ENCODE measurements around the gene TM6SF1.
"Not testable (repeated sequence)": the region's sequence is repeated elsewhere in the genome, so short reads cannot be mapped to it uniquely, and the experiment has no call there.

TM6SF1 gene

DNA sequence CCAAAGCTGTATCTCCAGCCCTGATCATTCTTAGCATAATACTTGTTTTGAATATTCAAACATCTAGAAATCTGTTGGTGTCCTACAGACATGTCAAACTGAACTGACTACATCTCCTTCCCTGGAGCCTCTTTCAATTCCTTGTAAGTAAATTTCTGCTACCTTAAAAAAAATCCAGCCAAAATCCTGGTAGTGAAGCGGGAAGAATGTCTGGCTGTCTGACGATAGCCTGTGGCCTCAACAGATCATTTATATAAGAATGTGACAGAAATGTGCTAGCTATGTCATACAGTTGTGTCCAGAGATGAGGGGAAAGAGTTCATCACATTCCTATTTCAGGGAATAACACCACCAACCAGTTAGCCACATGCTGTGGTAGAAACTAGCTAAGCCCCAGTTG, 18.6 kb upstream of the TM6SF1 start:
- in situ Hi-C loops (cut with MboI; ENCODE audit: low pct_unique_long_range_greater_than_20kb, low sequenced_read_pairs, unreplicated experiment) = no loop called here
- DNase-seq (ENCODE audit: low spot score) = no peak
- TF ChIP-seq, protein P1, sequence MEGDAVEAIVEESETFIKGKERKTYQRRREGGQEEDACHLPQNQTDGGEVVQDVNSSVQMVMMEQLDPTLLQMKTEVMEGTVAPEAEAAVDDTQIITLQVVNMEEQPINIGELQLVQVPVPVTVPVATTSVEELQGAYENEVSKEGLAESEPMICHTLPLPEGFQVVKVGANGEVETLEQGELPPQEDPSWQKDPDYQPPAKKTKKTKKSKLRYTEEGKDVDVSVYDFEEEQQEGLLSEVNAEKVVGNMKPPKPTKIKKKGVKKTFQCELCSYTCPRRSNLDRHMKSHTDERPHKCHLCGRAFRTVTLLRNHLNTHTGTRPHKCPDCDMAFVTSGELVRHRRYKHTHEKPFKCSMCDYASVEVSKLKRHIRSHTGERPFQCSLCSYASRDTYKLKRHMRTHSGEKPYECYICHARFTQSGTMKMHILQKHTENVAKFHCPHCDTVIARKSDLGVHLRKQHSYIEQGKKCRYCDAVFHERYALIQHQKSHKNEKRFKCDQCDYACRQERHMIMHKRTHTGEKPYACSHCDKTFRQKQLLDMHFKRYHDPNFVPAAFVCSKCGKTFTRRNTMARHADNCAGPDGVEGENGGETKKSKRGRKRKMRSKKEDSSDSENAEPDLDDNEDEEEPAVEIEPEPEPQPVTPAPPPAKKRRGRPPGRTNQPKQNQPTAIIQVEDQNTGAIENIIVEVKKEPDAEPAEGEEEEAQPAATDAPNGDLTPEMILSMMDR (IDR thresholded peaks at IDR 0.05; ENCODE audit: extremely low read depth, insufficient read depth, missing control alignments) = no peak

DNA sequence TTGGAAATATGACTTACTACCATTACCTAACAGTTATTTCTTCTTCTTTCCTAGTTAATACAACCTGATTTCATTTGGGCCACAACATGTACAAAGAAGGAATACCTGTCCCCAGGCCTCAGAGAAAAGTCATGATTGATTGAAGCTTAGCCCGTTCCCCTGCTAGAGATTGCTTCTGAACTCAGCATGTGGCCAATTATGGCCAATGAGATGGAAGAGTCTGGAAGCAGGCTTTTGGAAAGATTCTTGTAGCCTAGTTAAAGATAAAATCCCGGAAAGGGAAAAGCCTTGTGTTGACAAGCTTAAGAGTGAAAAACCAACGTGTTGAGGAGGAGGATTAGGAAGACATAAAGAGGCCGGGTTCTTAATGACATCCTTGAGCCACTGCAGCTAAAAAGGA, 17.0 kb upstream of the TM6SF1 start:
- in situ Hi-C loops (cut with MboI; ENCODE audit: low pct_unique_long_range_greater_than_20kb, low sequenced_read_pairs, unreplicated experiment) = no loop called here

DNA sequence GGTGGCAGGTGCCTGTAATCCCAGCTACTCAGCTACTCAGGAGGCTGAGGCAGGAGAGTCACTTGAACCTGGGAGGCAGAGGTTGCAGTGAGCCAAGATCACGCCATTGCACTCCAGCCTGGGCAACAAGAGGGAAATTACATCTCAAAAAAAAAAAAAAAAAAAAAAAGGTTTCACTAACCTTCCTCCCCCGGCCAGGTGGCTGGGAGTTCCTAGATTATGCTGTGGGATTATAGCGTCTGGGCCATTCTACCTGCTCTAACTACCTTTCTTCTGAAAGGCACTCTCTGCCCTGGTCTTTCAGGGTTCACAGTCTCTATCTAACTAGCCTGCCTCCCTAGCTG, 15.5 kb upstream of the TM6SF1 start:
- DNase-seq (ENCODE audit: low spot score); in situ Hi-C loops (cut with MboI; ENCODE audit: low pct_unique_long_range_greater_than_20kb, low sequenced_read_pairs, unreplicated experiment): not testable (repeated sequence)

More for the DNA sequence above, 17.0 kb upstream of the TM6SF1 start:
- DNase-seq (ENCODE audit: low spot score) = no peak
- TF ChIP-seq, protein P1 (IDR thresholded peaks at IDR 0.05; ENCODE audit: extremely low read depth, insufficient read depth, missing control alignments) = no peak

DNA sequence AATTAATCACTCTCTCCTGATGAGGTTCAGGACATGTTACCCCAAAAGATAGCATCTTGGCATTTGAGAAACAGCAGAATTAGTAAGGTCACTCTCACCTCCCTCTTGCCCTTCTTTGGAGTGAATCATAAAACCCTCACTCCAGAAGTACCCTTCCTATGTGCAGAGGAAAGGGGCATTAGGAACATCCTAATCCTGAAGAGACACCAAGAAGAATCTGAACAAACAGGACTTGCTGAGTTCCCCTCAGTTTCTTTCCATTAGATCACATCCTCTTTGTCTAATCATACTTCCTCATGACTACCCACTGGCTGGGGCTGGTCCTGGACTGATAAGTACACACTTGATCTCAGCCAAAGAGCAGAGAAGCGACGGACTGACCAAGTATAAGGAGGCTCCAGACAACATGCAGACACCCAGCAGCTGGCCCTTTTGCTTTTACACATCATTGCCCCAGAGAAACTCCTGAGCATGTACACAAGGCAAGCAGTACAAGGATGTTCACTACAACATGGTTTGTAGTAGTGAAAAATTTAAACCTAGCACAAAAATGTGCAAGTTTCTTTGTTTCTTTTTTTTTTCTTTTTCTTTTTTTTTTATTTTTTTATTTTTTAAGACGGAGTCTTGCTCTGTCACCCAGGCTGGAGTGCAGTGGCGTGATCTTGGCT, 15.0 kb upstream of the TM6SF1 start:
- in situ Hi-C loops (cut with MboI; ENCODE audit: low pct_unique_long_range_greater_than_20kb, low sequenced_read_pairs, unreplicated experiment) = no loop called here
- peak; percentile 53 for DNase-seq (ENCODE audit: low spot score)
- TF ChIP-seq, protein P1 (IDR thresholded peaks at IDR 0.05; ENCODE audit: extremely low read depth, insufficient read depth, missing control alignments) = no peak

DNA sequence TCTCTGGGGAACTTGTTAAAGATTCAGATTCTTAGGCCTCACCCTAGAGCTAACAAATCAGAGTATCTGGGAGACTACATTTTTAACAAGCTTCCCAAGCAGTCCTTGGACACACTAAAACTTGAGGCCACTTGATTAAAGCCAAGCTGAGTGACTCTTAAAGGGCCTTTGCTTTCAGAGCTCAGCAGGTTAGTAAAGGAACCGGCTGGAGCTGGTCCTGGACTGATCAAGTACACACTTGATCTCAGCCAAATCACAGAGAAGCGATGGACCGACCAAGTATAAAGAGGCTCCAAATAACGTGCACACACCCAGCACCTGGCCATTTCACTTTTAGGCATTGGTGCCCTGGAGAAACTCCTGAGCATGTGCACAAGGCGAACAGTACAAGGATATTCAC, 12.9 kb upstream of the TM6SF1 start:
- no peak for DNase-seq (ENCODE audit: low spot score)
- in situ Hi-C loops (cut with MboI; ENCODE audit: low pct_unique_long_range_greater_than_20kb, low sequenced_read_pairs, unreplicated experiment) = no loop called here
- TF ChIP-seq, protein P1 (IDR thresholded peaks at IDR 0.05; ENCODE audit: extremely low read depth, insufficient read depth, missing control alignments) = no peak

DNA sequence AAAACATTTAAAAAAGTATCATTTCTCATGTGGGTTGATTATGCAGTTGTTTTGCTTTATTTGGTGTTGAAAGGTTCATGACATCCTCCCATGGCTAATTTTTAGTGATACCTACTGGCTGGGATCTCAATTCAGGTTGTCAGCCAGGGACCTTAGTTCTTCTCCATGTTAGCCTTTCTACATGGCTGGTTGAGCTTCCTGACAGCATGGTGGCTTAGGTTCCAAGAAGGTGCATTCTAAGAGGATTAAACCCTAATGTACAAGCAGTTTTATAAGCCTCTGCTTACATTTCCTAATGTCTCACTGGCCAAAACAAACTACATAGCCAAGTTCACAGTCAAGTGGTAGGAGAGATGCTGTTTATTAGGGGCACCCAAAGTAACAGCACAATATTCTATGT, 9.4 kb upstream of the TM6SF1 start:
- in situ Hi-C loops (cut with MboI; ENCODE audit: low pct_unique_long_range_greater_than_20kb, low sequenced_read_pairs, unreplicated experiment) = no loop called here
- TF ChIP-seq, protein P1 (IDR thresholded peaks at IDR 0.05; ENCODE audit: extremely low read depth, insufficient read depth, missing control alignments) = no peak

DNA sequence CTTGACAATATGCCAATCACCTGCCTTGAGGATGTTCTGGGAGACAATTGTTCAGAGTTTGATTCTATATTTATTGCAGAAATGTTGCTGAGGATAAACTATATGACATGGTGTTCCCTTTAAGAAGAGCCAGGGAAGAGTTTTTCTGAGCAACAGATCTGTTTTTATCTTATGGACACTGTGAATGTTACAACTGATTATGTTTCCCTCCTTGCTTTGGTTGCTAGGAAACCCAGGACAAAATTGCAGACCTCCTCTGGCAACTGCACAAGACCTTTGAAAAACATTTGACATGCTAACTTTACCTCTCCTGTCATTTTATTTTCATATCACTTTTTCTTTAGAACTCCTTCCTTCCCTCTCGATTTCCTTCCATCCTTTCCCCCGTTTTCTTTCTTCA, 8.2 kb upstream of the TM6SF1 start:
- TF ChIP-seq, protein P1 (IDR thresholded peaks at IDR 0.05; ENCODE audit: extremely low read depth, insufficient read depth, missing control alignments) = no peak
- in situ Hi-C loops (cut with MboI; ENCODE audit: low pct_unique_long_range_greater_than_20kb, low sequenced_read_pairs, unreplicated experiment) = no loop called here
- DNase-seq (ENCODE audit: low spot score) = no peak

More for the DNA sequence above, 9.4 kb upstream of the TM6SF1 start:
- no peak for DNase-seq (ENCODE audit: low spot score)

All from GM13977 (cell line).